ENCODE data around the gene ETS2.

GRCh38 chr21:38772646-38773045 lies 33.1 kb upstream of the ETS2 start:
- TF ChIP-seq EZH2 (IDR thresholded peaks at IDR 0.05; ENCODE audit: insufficient read depth, poor library complexity, severe bottlenecking) (no peak), EZH2phosphoT487 (IDR thresholded peaks at IDR 0.05; ENCODE audit: insufficient read depth, low read depth) (no peak)

Measured in GM23248 (cell line).